H1 (cell line): ENCODE results near the gene PALD1. TPM values are rescaled to one million over a fixed set of nuclear protein-coding genes. Genes with fewer than 3 reads are reported as not detected.

ENCODE experiments used
- CTCF ChIA-PET: fragments of 300-600 bp; sonication (Branson Sonifier 250); formaldehyde crosslinking; loops from one replicate; lab custom pipeline; 2021; ENCODE audit not compliant: partially characterized antibody; lab: Charles Lee
- POLR2A ChIA-PET: fragments of 300-600 bp; sonication (Branson Sonifier 250); formaldehyde crosslinking; loops from one replicate; lab custom pipeline; 2021; ENCODE audit warnings: inconsistent platforms; ENCODE audit not compliant: partially characterized antibody; lab: Charles Lee
- DNase-seq, 2 experiments: peaks; one replicate each; pipeline versions ENCODE4 v3.0.0 to v3.0.0-alpha.2; 2010 to 2022; ENCODE audit warnings: low spot score in 2 of 2, low read depth in 1 of 2, mixed read lengths in 1 of 2
- FAIRE-seq: peaks from 2 replicates; lab custom pipeline; 2011; peaks lifted over from hg19 to GRCh38; lab: Jason Lieb, UNC
- H2AFZ ChIP-seq: 2 replicates; pipeline ENCODE4 v1.8.1; 2012; ENCODE audit warnings: low read length, inconsistent platforms
- H2AK5ac ChIP-seq: 2 replicates; pipeline ENCODE4 v1.6.1; 2013; ENCODE audit warnings: low read depth, low read length
- H2BK120ac ChIP-seq: replicated peaks from 2 replicates; pipeline ENCODE3; 2013; ENCODE audit warnings: low read depth, low read length, inconsistent platforms
- H2BK12ac ChIP-seq: 2 replicates; pipeline ENCODE4 v1.6.1; 2013; ENCODE audit warnings: low read depth, low read length
- H2BK15ac ChIP-seq: 2 replicates; pipeline ENCODE4 v1.6.1; 2013; ENCODE audit warnings: low read length
- H2BK20ac ChIP-seq: 2 replicates; pipeline ENCODE4 v1.6.1; 2013; ENCODE audit warnings: low read length
- H2BK5ac ChIP-seq: 2 replicates; pipeline ENCODE4 v1.6.1; 2013; ENCODE audit warnings: low read depth, low read length
- H3K14ac ChIP-seq: 2 replicates; pipeline ENCODE4 v1.6.1; 2013; ENCODE audit warnings: inconsistent platforms; ENCODE audit not compliant: insufficient read length
- H3K18ac ChIP-seq: 2 replicates; pipeline ENCODE4 v1.6.1; 2013; ENCODE audit warnings: low read length; ENCODE audit errors: extremely low read depth
- H3K23ac ChIP-seq: 2 replicates; pipeline ENCODE4 v1.6.1; 2013; ENCODE audit warnings: inconsistent platforms; ENCODE audit not compliant: insufficient read length
- H3K23me2 ChIP-seq: 2 replicates; pipeline ENCODE4 v1.6.1; 2013; ENCODE audit warnings: low read depth, low read length
- H3K27ac ChIP-seq: 2 replicates; pipeline ENCODE4 v1.6.1; 2011; ENCODE audit warnings: low read depth, low read length, inconsistent platforms
- H3K27me3 ChIP-seq, 4 experiments: replicated peaks in 1 of 4; 1 replicate in 1 of 4; 2 replicates in 3 of 4; pipeline versions ENCODE4 v1.6.1 to v1.8.1; 2011 to 2013; ENCODE audit warnings: low read length in 3 of 4, mild to moderate bottlenecking in 3 of 4, inconsistent platforms in 2 of 4, mixed read lengths in 2 of 4, moderate library complexity in 1 of 4; ENCODE audit not compliant: control insufficient read depth in 3 of 4, insufficient read depth in 3 of 4; ENCODE audit errors: extremely low read depth in 1 of 4
- H3K36me3 ChIP-seq, 4 experiments: 2 replicates each; pipeline versions ENCODE4 v1.6.1 to v1.8.1; 2011 to 2013; ENCODE audit warnings: mild to moderate bottlenecking in 4 of 4, low read length in 3 of 4, moderate library complexity in 2 of 4, control low read depth in 1 of 4, inconsistent platforms in 1 of 4; ENCODE audit not compliant: insufficient read depth in 4 of 4, control insufficient read depth in 2 of 4
- H3K4ac ChIP-seq: replicated peaks from 2 replicates; pipeline ENCODE3; 2013; ENCODE audit warnings: low read length, low read depth, mixed read lengths, inconsistent platforms; ENCODE audit not compliant: insufficient read length
- H3K4me1 ChIP-seq, 4 experiments: replicated peaks in 1 of 4; 1 replicate in 1 of 4; 2 replicates in 3 of 4; pipeline versions ENCODE4 v1.6.1 to v1.8.1; 2011 to 2013; ENCODE audit warnings: low read length in 3 of 4, inconsistent platforms in 2 of 4, mixed read lengths in 1 of 4; ENCODE audit not compliant: insufficient read depth in 4 of 4, control insufficient read depth in 3 of 4
- H3K4me2 ChIP-seq, 2 experiments: 2 replicates each; pipeline versions ENCODE4 v1.6.1 to v1.8.1; 2011 to 2013; ENCODE audit warnings: low read depth in 2 of 2, low read length in 2 of 2, control low read depth in 1 of 2, inconsistent platforms in 1 of 2, mild to moderate bottlenecking in 1 of 2; ENCODE audit not compliant: insufficient read depth in 1 of 2
- H3K4me3 ChIP-seq, 4 experiments: fragments of 200-600, 300-600 bp in 1 of 4; sonication (generic), shearing (Covaris generic), sonication (Bioruptor Twin) in 1 of 4; 2 replicates each; pipeline versions ENCODE4 v1.5.1 to v1.8.1; 2011 to 2016; ENCODE audit warnings: low read length in 4 of 4, low read depth in 3 of 4, control low read depth in 2 of 4, inconsistent platforms in 2 of 4, mild to moderate bottlenecking in 2 of 4, mixed read lengths in 1 of 4, moderate library complexity in 1 of 4; ENCODE audit not compliant: insufficient read depth in 2 of 4; ENCODE audit errors: extremely low read depth in 1 of 4
- H3K56ac ChIP-seq: replicated peaks from 2 replicates; pipeline ENCODE3; 2013; ENCODE audit warnings: low read depth, mild to moderate bottlenecking, mixed read lengths, low read length, inconsistent platforms; ENCODE audit not compliant: insufficient read length
- H3K79me1 ChIP-seq: 2 replicates; pipeline ENCODE4 v1.6.1; 2013; ENCODE audit warnings: low read depth, low read length, control low read depth
- H3K79me2 ChIP-seq, 2 experiments: 2 replicates each; pipeline versions ENCODE4 v1.6.1 to v1.8.1; 2012 to 2013; ENCODE audit warnings: low read length in 2 of 2, mild to moderate bottlenecking in 2 of 2, inconsistent platforms in 1 of 2; ENCODE audit not compliant: insufficient read depth in 2 of 2, control insufficient read depth in 1 of 2
- H3K9ac ChIP-seq, 4 experiments: replicated peaks in 1 of 4; 1 replicate in 1 of 4; 2 replicates in 3 of 4; pipeline versions ENCODE4 v1.6.1 to v1.8.1; 2011 to 2013; ENCODE audit warnings: low read depth in 3 of 4, low read length in 3 of 4, control low read depth in 2 of 4, mild to moderate bottlenecking in 2 of 4, moderate library complexity in 2 of 4, inconsistent platforms in 1 of 4; ENCODE audit errors: extremely low read depth in 1 of 4
- H3K9me3 ChIP-seq, 2 experiments: 2 replicates each; pipeline versions ENCODE4 v1.6.1 to v1.8.1; 2012 to 2013; ENCODE audit warnings: mild to moderate bottlenecking in 2 of 2, moderate library complexity in 2 of 2, control low read depth in 1 of 2, inconsistent platforms in 1 of 2, low read depth in 1 of 2, low read length in 1 of 2, mixed read lengths in 1 of 2; ENCODE audit not compliant: insufficient read depth in 2 of 2
- H4K20me1 ChIP-seq, 2 experiments: replicated peaks in 1 of 2; 2 replicates each; pipeline versions ENCODE3 to v1.8.1; 2011 to 2013; ENCODE audit warnings: inconsistent platforms in 2 of 2, low read length in 2 of 2, mild to moderate bottlenecking in 1 of 2; ENCODE audit not compliant: insufficient read depth in 2 of 2, control insufficient read depth in 1 of 2
- H4K5ac ChIP-seq: 2 replicates; pipeline ENCODE4 v1.6.1; 2013; ENCODE audit warnings: low read length, low read depth, mixed read lengths, inconsistent platforms; ENCODE audit not compliant: insufficient read length
- H4K8ac ChIP-seq: 2 replicates; pipeline ENCODE4 v1.8.0; 2013; ENCODE audit warnings: mild to moderate bottlenecking, moderate library complexity, low read length, inconsistent platforms; ENCODE audit not compliant: insufficient read depth; ENCODE audit errors: extremely low read depth
- H4K91ac ChIP-seq: replicated peaks from 2 replicates; pipeline ENCODE3; 2013; ENCODE audit warnings: low read length, mixed read lengths, inconsistent platforms; ENCODE audit not compliant: insufficient read length
- GTF2F1 ChIP-seq: IDR thresholded peaks from 2 replicates; pipeline ENCODE4 v1.6.1; 2012; ENCODE audit warnings: low read depth, low read length, improper control_type of control experiment, borderline replicate concordance
- HDAC2 ChIP-seq, 2 experiments: fragments of 300-600 bp in 1 of 2; sonication (generic) in 1 of 2; IDR thresholded peaks; 2 replicates each; pipeline ENCODE4 v1.6.1; 2011 to 2012; ENCODE audit warnings: low read depth in 2 of 2, low read length in 2 of 2, mild to moderate bottlenecking in 2 of 2, moderate library complexity in 2 of 2, borderline replicate concordance in 1 of 2, inconsistent platforms in 1 of 2
- JUND ChIP-seq: IDR thresholded peaks from 2 replicates; pipeline ENCODE4 v1.6.1; 2011; ENCODE audit warnings: mild to moderate bottlenecking, improper control_type of control experiment, low read length
- NANOG ChIP-seq: IDR thresholded peaks from 2 replicates; pipeline ENCODE4 v1.6.1; 2011; ENCODE audit warnings: low read length, low read depth, mild to moderate bottlenecking, inconsistent platforms; ENCODE audit not compliant: insufficient read depth, poor library complexity, severe bottlenecking
- PHF8 ChIP-seq: fragments of 200-600 bp; sonication (generic); conservative IDR thresholded peaks from 2 replicates; pipeline ENCODE4 v1.7.1; 2012; ENCODE audit warnings: low read depth, mild to moderate bottlenecking, inconsistent platforms, low read length, moderate library complexity
- WGBS, 2 experiments: shearing (Covaris generic) in 1 of 2; methylation state at CpG; one replicate each; pipeline versions ENCODE4 v1.1.6 to v1.1.7; 2013 to 2015; ENCODE audit warnings: low lambda C conversion rate in 2 of 2, mixed read lengths in 2 of 2, inconsistent platforms in 1 of 2, low coverage in 1 of 2, missing lambda C conversion rate in 1 of 2; ENCODE audit not compliant: insufficient replicate concordance in 2 of 2, insufficient coverage in 1 of 2, insufficient read length in 1 of 2; ENCODE audit errors: extremely low coverage in 1 of 2, missing lambda C conversion rate in 1 of 2; 5-methylcytosine and 5-hydroxymethylcytosine counted together
- polyA plus RNA-seq, 7 experiments: library from polyadenylated mRNA; depleted of rRNA in 3 of 7; stranded (reverse) in 5 of 7; unstranded in 2 of 7; fragments of >200 nt in 5 of 7; fragments of 200-250 nt in 2 of 7; gene quantifications; 1 replicate in 5 of 7; 2 replicates in 1 of 7; 4 replicates in 1 of 7; pipeline versions ENCODE4 v1.2.1 to v1.2.3, GENCODE V29; 2011 to 2013; ENCODE audit warnings: missing spikeins in 2 of 7, mixed read lengths in 2 of 7
- total RNA-seq: library from RNA; stranded (reverse); fragmentation: NEBNext Ultra II Directional; extraction: Animal tissue kit (Norgen Biotek cat#: 25700); gene quantifications from 2 replicates; pipeline ENCODE4 v1.2.1, GENCODE V29; 2021
- TF ChIP-seq, protein P1 (sequence below): IDR thresholded peaks from 2 replicates; pipeline ENCODE4 v1.6.1; 2011; ENCODE audit warnings: low read depth, mild to moderate bottlenecking, low read length; ENCODE audit not compliant: insufficient read depth

Gene PALD1
- total and polyA plus RNA-seq, 2 of the 8 experiments (the other 6 are each of a cell fraction or from before 2014, with no cell fraction given): 13.3 to 32.8 TPM

DNA sequence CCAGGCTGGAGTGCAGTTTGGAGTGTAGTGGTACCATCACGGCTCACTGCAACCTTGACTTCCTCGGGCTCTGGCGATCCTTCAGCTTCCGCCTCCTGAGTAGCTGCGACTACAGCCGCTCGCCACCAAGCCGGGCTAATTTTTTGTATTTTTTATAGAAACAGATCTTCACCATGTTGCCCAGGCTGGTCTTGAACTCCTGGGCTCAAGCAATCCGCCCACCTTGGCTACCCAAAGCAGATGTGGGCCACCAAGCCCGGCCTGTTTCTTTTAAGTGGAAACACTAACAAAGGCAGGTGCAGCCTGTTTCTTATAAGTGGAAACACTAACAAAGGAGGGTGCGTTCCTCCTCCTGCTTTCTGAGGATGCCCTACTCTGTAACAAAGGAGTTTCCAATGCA is 105.8 kb downstream of the PALD1 start:
- POLR2A ChIA-PET: interaction anchor here (1.3 kb wide), 1 partner anchor 11 kb away, joined by 3 read pairs; no protein-coding TSS in a partner anchor
- H4K8ac ChIP-seq: no peak overlapping the region
- CTCF ChIA-PET: interaction anchor here (0.7 to 7.4 kb wide), 9 partner anchors 12 to 235 kb away, joined by 3 to 47 read pairs (median 4); no protein-coding TSS in a partner anchor
- H3K9me3 ChIP-seq: no peaks in the 10 kb centered on the region
- H3K79me1 ChIP-seq: no peaks in the 10 kb centered on the region
- H3K79me2 ChIP-seq: no peaks in the 10 kb centered on the region
- H3K18ac ChIP-seq: no peak overlapping the region; the same call in 1 of the 2 replicates
- H3K56ac ChIP-seq: no peak overlapping the region
- H3K14ac ChIP-seq: no peak overlapping the region
- H4K91ac ChIP-seq: no peak overlapping the region
- no peaks in the 10 kb centered on the region for H3K27me3 ChIP-seq
- H3K4me1 ChIP-seq: peaks cover 0 to 6% (median 4%) of the 10 kb centered on the region in 4 experiments; a peak in 5 of 7 replicates
- H4K20me1 ChIP-seq: no peaks in the 10 kb centered on the region
- peak overlapping the region in 1 of 2 experiments; percentile 7; a peak in 1 of 4 replicates for H3K4me2 ChIP-seq
- H4K5ac ChIP-seq: no peak overlapping the region
- H3K4me3 ChIP-seq: no peak overlapping the region
- H3K23me2 ChIP-seq: no peaks in the 10 kb centered on the region
- H2BK12ac ChIP-seq: no peak overlapping the region
- no peaks in the 10 kb centered on the region for H3K36me3 ChIP-seq
- WGBS, 2 experiments: 89% methylated on average over 11 of the region's 11 CpGs; no CpG with 5 or more reads in 1 of the 2 experiments
- H3K9ac ChIP-seq: no peak overlapping the region
- FAIRE-seq: no peak
- no peak overlapping the region for H2BK15ac ChIP-seq
- TF ChIP-seq HDAC2 (IDR thresholded peaks at IDR 0.05; ENCODE audit: borderline replicate concordance in 1 of 2, low read depth in 2 of 2, low read length in 2 of 2) (no peak), GTF2F1 (no peak), JUND (no peak), NANOG (no peak), PHF8 (no peak)
- TF ChIP-seq, protein P1, sequence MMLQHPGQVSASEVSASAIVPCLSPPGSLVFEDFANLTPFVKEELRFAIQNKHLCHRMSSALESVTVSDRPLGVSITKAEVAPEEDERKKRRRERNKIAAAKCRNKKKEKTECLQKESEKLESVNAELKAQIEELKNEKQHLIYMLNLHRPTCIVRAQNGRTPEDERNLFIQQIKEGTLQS: no peak
- no peak overlapping the region for H3K4ac ChIP-seq
- H2AFZ ChIP-seq: no peak overlapping the region
- no peak overlapping the region for H2BK5ac ChIP-seq
- no peak overlapping the region for H3K27ac ChIP-seq
- H3K23ac ChIP-seq: no peak overlapping the region
- no peak overlapping the region for H2BK120ac ChIP-seq
- no peak for DNase-seq
- no peak overlapping the region for H2BK20ac ChIP-seq
- H2AK5ac ChIP-seq: no peak overlapping the region
